Neuronal stem cell (in vitro differentiated cells): Measurements from ENCODE around the gene GPR87.

Source experiments
- DNase-seq: peaks from one replicate; pipeline ENCODE4 v3.0.0-alpha.2; 2013; ENCODE audit warnings: low spot score
- H2AFZ ChIP-seq: one replicate; pipeline ENCODE4 v1.6.1; 2013; ENCODE audit warnings: mild to moderate bottlenecking, low read length, inconsistent platforms
- H2AK5ac ChIP-seq: 2 replicates; pipeline ENCODE4 v1.6.1; 2013; ENCODE audit warnings: low read depth, mild to moderate bottlenecking, inconsistent platforms, low read length, moderate library complexity, mixed read lengths
- H2BK120ac ChIP-seq: 2 replicates; pipeline ENCODE4 v1.6.1; 2013; ENCODE audit warnings: low read depth, mild to moderate bottlenecking, inconsistent platforms, low read length, moderate library complexity, mixed read lengths
- H2BK12ac ChIP-seq: one replicate; pipeline ENCODE4 v1.6.1; 2013; ENCODE audit warnings: low read length, inconsistent platforms
- H2BK15ac ChIP-seq: 2 replicates; pipeline ENCODE4 v1.6.1; 2013; ENCODE audit warnings: mild to moderate bottlenecking, low read length, inconsistent platforms, mixed read lengths
- H2BK5ac ChIP-seq: one replicate; pipeline ENCODE4 v1.6.1; 2013; ENCODE audit warnings: inconsistent platforms, mild to moderate bottlenecking, low read length, moderate library complexity
- H3K14ac ChIP-seq: one replicate; pipeline ENCODE4 v1.6.1; 2013; ENCODE audit warnings: low read length, inconsistent platforms
- H3K18ac ChIP-seq: 2 replicates; pipeline ENCODE4 v1.6.1; 2013; ENCODE audit warnings: low read length, inconsistent platforms
- H3K23ac ChIP-seq: 2 replicates; pipeline ENCODE4 v1.6.1; 2013; ENCODE audit warnings: low read depth, mild to moderate bottlenecking, mixed read lengths, low read length, inconsistent platforms; ENCODE audit not compliant: poor library complexity
- H3K27ac ChIP-seq: replicated peaks from 3 replicates; pipeline ENCODE4 v1.5.1; 2013; ENCODE audit warnings: low read length, inconsistent platforms
- H3K27me3 ChIP-seq, 3 experiments: 2 replicates each; pipeline ENCODE4 v1.6.1; 2013; ENCODE audit warnings: low read length in 3 of 3, mild to moderate bottlenecking in 2 of 3, inconsistent platforms in 1 of 3, low read depth in 1 of 3, mixed read lengths in 1 of 3, moderate library complexity in 1 of 3; ENCODE audit not compliant: control insufficient read depth in 3 of 3, insufficient read depth in 3 of 3
- H3K36me3 ChIP-seq, 2 donors: replicated peaks in 1 of 2; 2 replicates each; pipeline ENCODE4 v1.6.1; 2013; ENCODE audit warnings: low read length in 2 of 2; ENCODE audit not compliant: control insufficient read depth in 2 of 2, insufficient read depth in 2 of 2
- H3K4ac ChIP-seq: 2 replicates; pipeline ENCODE4 v1.6.1; 2013; ENCODE audit warnings: inconsistent platforms, mild to moderate bottlenecking, low read length, moderate library complexity
- H3K4me1 ChIP-seq, 2 donors: 1 replicate in 1 of 2; 2 replicates in 1 of 2; pipeline ENCODE4 v1.6.1; 2013; ENCODE audit warnings: low read length in 2 of 2, low read depth in 1 of 2; ENCODE audit not compliant: control insufficient read depth in 2 of 2, insufficient read depth in 1 of 2
- H3K4me2 ChIP-seq: one replicate; pipeline ENCODE4 v1.6.1; 2013; ENCODE audit warnings: mild to moderate bottlenecking, low read length, inconsistent platforms; ENCODE audit not compliant: insufficient read depth, poor library complexity, severe bottlenecking
- H3K4me3 ChIP-seq, 2 donors: 2 replicates each; pipeline ENCODE4 v1.5.1; 2013; ENCODE audit warnings: low read length in 2 of 2, mild to moderate bottlenecking in 2 of 2, inconsistent platforms in 1 of 2, moderate library complexity in 1 of 2
- H3K79me1 ChIP-seq: one replicate; pipeline ENCODE4 v1.6.1; 2013; ENCODE audit warnings: low read depth, mild to moderate bottlenecking, inconsistent platforms, low read length, moderate library complexity
- H3K9ac ChIP-seq: one replicate; pipeline ENCODE4 v1.6.1; 2013; ENCODE audit warnings: mild to moderate bottlenecking, low read depth, low read length, inconsistent platforms; ENCODE audit not compliant: poor library complexity
- H3K9me3 ChIP-seq, 2 donors: replicated peaks in 1 of 2; 2 replicates each; pipeline versions ENCODE3 to v1.6.1; 2013; ENCODE audit warnings: low read length in 2 of 2, mild to moderate bottlenecking in 2 of 2, inconsistent platforms in 1 of 2, low read depth in 1 of 2, mixed read lengths in 1 of 2, moderate library complexity in 1 of 2; ENCODE audit not compliant: control insufficient read depth in 2 of 2, insufficient read depth in 1 of 2
- H4K8ac ChIP-seq: one replicate; pipeline ENCODE4 v1.6.1; 2013; ENCODE audit warnings: low read depth, mild to moderate bottlenecking, inconsistent platforms, low read length, moderate library complexity
- H4K91ac ChIP-seq: one replicate; pipeline ENCODE4 v1.6.1; 2013; ENCODE audit warnings: low read length, low read depth, mild to moderate bottlenecking, inconsistent platforms; ENCODE audit not compliant: poor library complexity
- WGBS, 2 donors: extraction: QIAGEN DNeasy Blood & Tissue Kit; methylation state at CpG; one replicate each; pipeline ENCODE4 v1.1.7; 2013; ENCODE audit warnings: missing lambda C conversion rate in 2 of 2, mixed read lengths in 1 of 2; ENCODE audit not compliant: insufficient read length in 2 of 2, insufficient replicate concordance in 1 of 2; ENCODE audit errors: extremely low coverage in 2 of 2; 5-methylcytosine and 5-hydroxymethylcytosine counted together

GPR87 gene

DNA sequence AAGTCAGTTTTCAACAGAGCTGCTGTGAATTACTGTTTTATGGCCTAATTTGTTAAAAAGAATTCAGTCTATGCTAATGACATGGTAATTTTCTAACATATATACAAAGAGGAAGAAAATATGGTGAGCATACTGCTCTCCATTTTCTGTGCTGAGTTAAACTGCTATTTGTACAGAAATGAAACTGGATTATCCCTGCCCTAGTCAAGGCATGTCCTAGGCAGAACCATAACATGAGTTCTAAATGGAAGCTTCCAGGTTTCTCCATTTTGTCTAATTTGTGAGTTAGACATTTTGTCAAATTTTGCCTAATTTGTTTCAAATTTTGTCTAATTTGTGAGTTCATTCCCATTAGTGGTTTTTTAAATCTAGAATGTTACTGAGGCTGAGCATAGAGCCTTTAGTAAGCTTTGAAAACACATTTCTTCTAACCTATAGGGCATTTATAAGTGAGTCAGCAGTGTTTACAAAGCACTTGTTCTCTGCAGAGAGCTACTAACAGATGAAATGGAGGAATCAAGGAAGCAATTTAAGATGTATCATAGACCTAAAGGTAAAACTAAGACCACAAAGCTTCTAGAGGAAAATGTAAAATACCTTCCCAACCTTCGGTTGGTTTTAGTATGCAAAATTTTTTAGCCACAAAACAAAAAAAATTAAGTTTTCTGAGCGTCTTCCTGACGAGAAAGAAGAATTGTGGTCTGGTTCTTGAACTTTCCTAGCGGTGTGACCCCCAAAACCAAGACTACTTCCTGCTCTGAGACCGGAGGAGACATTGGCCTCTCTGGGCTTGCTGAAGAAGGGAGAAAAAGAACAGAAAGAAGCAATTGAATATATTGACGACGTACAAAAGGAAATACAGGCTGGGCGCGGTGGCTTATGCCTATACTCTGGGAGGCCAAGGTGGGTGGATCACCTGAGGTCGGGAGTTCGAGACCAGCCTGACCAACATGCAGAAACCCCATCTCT, 48.1 kb downstream of the GPR87 start:
- Histone ChIP-seq H3K27me3 (no peaks in the 10 kb centered on the region), H2BK15ac (no peak overlapping the region), H4K91ac (no peak overlapping the region), H2BK5ac (no peak overlapping the region), H2BK120ac (no peak overlapping the region), H3K18ac (no peak overlapping the region), H2AK5ac (no peak overlapping the region), H2BK12ac (no peak overlapping the region), H3K14ac (no peak overlapping the region), H3K4me2 (no peak overlapping the region), H3K36me3 (no peaks in the 10 kb centered on the region), H3K9me3 (no peaks in the 10 kb centered on the region), H3K27ac (no peak overlapping the region), H3K79me1 (no peaks in the 10 kb centered on the region), H3K4ac (no peak overlapping the region), H3K4me3 (no peak overlapping the region), H3K4me1 (peaks cover 0 to 3% of the 10 kb centered on the region in 2 donors), H3K23ac (no peak overlapping the region), H4K8ac (no peak overlapping the region), H2AFZ (no peak overlapping the region), H3K9ac (no peak overlapping the region)
- WGBS, 2 donors = no CpG with 5 or more reads among the region's 11 CpGs
- DNase-seq = no peak

DNA sequence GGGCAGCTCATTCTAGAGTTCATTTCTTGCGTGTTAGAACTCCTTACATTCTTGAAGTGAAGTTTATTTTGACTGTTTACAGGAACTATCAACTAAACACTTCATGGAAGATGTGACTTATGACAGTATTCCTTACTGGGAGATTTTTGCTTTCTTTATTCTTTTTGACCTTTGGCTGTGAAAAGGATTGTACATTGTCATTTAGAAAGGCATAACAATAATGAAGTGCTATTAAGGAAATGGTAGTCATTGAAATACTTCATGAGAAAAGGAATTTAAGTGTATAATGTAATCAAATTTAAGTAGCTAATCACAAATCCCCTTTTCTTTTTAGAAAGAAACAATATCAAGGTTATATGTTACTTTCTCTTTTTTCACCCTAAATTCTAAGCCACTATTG, 49.6 kb downstream of the GPR87 start:
- Histone ChIP-seq H3K79me1 (no peaks in the 10 kb centered on the region), H2BK120ac (no peak overlapping the region), H3K27me3 (no peaks in the 10 kb centered on the region), H2AFZ (no peak overlapping the region), H2BK12ac (no peak overlapping the region), H3K4ac (no peak overlapping the region), H3K18ac (no peak overlapping the region), H2BK5ac (no peak overlapping the region), H3K23ac (no peak overlapping the region), H3K4me1 (peaks cover 0 to 3% of the 10 kb centered on the region in 2 donors), H3K4me3 (no peak overlapping the region), H3K9ac (no peak overlapping the region), H4K91ac (no peak overlapping the region), H3K14ac (no peak overlapping the region), H3K36me3 (no peaks in the 10 kb centered on the region), H2AK5ac (no peak overlapping the region), H4K8ac (no peak overlapping the region), H3K4me2 (no peak overlapping the region), H2BK15ac (no peak overlapping the region), H3K9me3 (no peaks in the 10 kb centered on the region), H3K27ac (no peak overlapping the region)
- WGBS, 2 donors = no CpG with 5 or more reads among the region's 1 CpG
- DNase-seq = no peak

DNA sequence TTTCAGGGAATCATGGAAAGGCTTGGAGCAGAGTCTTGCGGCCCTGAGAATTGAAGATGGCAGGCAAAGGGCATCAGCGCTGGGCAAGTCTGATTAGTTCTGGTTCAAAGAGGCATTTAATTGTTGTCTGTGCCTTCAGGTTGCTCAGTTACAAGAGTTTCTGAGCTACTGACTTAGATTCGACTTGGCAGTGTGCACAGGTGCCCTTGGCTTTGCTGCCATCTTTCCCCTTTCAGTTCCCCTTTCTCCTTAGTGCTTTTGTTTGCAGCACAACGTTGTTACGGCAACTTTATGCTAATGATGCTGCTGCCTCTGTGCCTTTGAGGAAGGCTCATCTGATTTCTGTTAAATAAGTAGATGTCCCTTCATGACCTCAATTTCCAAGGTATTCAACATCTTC, 50.8 kb downstream of the GPR87 start:
- no peak overlapping the region for H3K14ac ChIP-seq
- H2BK12ac ChIP-seq = no peak overlapping the region
- H3K4me3 ChIP-seq = no peak overlapping the region
- H3K4me1 ChIP-seq = peaks cover 0 to 3% of the 10 kb centered on the region in 2 donors
- H4K91ac ChIP-seq = no peak overlapping the region
- H3K79me1 ChIP-seq = no peaks in the 10 kb centered on the region
- H2AFZ ChIP-seq = no peak overlapping the region
- H3K27ac ChIP-seq = no peak overlapping the region
- H3K27me3 ChIP-seq = no peaks in the 10 kb centered on the region
- WGBS, 2 donors = no CpG with 5 or more reads among the region's 5 CpGs
- H2AK5ac ChIP-seq = no peak overlapping the region
- no peak overlapping the region for H2BK5ac ChIP-seq
- H3K4ac ChIP-seq = no peak overlapping the region
- peaks cover 0 to under 1% of the 10 kb centered on the region in 2 donors for H3K36me3 ChIP-seq
- peak; percentile 26 for DNase-seq
- no peaks in the 10 kb centered on the region for H3K9me3 ChIP-seq
- H3K9ac ChIP-seq = no peak overlapping the region
- H4K8ac ChIP-seq = no peak overlapping the region
- H2BK120ac ChIP-seq = no peak overlapping the region
- no peak overlapping the region for H2BK15ac ChIP-seq
- H3K23ac ChIP-seq = no peak overlapping the region
- H3K4me2 ChIP-seq = no peak overlapping the region
- H3K18ac ChIP-seq = no peak overlapping the region

DNA sequence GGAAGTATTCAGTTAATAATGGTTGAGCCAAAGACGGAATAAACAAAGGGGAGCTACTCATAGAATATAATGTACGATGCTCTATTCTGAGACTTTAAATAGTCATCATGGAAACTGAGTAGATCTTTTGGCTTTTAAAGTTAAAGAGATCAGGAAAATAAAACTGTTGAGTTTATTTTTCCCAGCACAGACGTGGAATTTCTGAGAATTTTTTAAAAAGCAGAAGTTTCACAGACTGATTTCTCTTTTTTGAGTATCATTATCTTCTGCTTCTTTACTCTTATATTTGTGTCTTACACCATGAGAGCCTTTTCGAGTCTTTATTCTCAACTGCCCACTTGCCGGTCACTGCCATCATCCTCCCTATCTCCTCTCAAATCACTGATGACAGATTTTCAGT, 51.5 kb downstream of the GPR87 start:
- no peak overlapping the region for H2BK120ac ChIP-seq
- no peak overlapping the region for H2BK15ac ChIP-seq
- no peaks in the 10 kb centered on the region for H3K27me3 ChIP-seq
- no peak overlapping the region for H3K4me3 ChIP-seq
- H3K4me1 ChIP-seq = peaks cover 0 to 3% of the 10 kb centered on the region in 2 donors
- peaks cover 0 to 2% of the 10 kb centered on the region in 2 donors for H3K36me3 ChIP-seq
- H2AFZ ChIP-seq = no peak overlapping the region
- DNase-seq = no peak
- H3K27ac ChIP-seq = no peak overlapping the region
- WGBS, 2 donors = no CpG with 5 or more reads among the region's 5 CpGs
- no peaks in the 10 kb centered on the region for H3K79me1 ChIP-seq
- no peak overlapping the region for H3K4ac ChIP-seq
- H2BK12ac ChIP-seq = no peak overlapping the region
- no peak overlapping the region for H2AK5ac ChIP-seq
- no peak overlapping the region for H2BK5ac ChIP-seq
- no peak overlapping the region for H3K14ac ChIP-seq
- no peak overlapping the region for H4K91ac ChIP-seq
- H3K4me2 ChIP-seq = no peak overlapping the region
- no peak overlapping the region for H4K8ac ChIP-seq
- no peaks in the 10 kb centered on the region for H3K9me3 ChIP-seq
- H3K18ac ChIP-seq = no peak overlapping the region
- H3K23ac ChIP-seq = no peak overlapping the region
- no peak overlapping the region for H3K9ac ChIP-seq
